OCI-LY7 (cell line): ENCODE data around the gene DIAPH3.

Experiments
- EZH2phosphoT487 ChIP-seq: fragments of 200-600 bp; sonication (generic); IDR thresholded peaks from 2 replicates; pipeline ENCODE4 v1.6.1; 2018; ENCODE audit warnings: low read depth, borderline replicate concordance, mild to moderate bottlenecking, mixed run types, antibody characterized with exemption, low read length, moderate library complexity, mixed read lengths
- TF ChIP-seq, protein P1 (sequence below): fragments of 200-600 bp; sonication (generic); conservative IDR thresholded peaks from 2 replicates; pipeline ENCODE4 v1.5.1; 2014; ENCODE audit warnings: mild to moderate bottlenecking, antibody characterized with exemption, low read length, moderate library complexity, mixed read lengths

- TF ChIP-seq EZH2phosphoT487, result no peak
- TF ChIP-seq, protein P1, sequence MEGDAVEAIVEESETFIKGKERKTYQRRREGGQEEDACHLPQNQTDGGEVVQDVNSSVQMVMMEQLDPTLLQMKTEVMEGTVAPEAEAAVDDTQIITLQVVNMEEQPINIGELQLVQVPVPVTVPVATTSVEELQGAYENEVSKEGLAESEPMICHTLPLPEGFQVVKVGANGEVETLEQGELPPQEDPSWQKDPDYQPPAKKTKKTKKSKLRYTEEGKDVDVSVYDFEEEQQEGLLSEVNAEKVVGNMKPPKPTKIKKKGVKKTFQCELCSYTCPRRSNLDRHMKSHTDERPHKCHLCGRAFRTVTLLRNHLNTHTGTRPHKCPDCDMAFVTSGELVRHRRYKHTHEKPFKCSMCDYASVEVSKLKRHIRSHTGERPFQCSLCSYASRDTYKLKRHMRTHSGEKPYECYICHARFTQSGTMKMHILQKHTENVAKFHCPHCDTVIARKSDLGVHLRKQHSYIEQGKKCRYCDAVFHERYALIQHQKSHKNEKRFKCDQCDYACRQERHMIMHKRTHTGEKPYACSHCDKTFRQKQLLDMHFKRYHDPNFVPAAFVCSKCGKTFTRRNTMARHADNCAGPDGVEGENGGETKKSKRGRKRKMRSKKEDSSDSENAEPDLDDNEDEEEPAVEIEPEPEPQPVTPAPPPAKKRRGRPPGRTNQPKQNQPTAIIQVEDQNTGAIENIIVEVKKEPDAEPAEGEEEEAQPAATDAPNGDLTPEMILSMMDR, result no peak
Measured at GRCh38 chr13:60175571-60175970, 11.8 kb upstream of the DIAPH3 start.
